Inferior parietal cortex (tissue), 1 donor: Measurements from ENCODE around the gene DHRSX.
"Not testable (repeated sequence)": the region's sequence is repeated elsewhere in the genome, so short reads cannot be mapped to it uniquely, and the experiment has no call there.

Source experiments
- DNase-seq: peaks from one replicate; pipeline ENCODE4 v3.0.0-alpha.2; 2016; ENCODE audit errors: extremely low spot score

Gene DHRSX

GRCh38 chrX:2316534-2316933 is 184.2 kb downstream of the DHRSX start:
- DNase-seq: no peak

GRCh38 chrX:2315434-2315833 is 185.3 kb downstream of the DHRSX start:
- no peak for DNase-seq

GRCh38 chrX:2314831-2315365 is 185.9 kb downstream of the DHRSX start:
- no peak for DNase-seq

DNA sequence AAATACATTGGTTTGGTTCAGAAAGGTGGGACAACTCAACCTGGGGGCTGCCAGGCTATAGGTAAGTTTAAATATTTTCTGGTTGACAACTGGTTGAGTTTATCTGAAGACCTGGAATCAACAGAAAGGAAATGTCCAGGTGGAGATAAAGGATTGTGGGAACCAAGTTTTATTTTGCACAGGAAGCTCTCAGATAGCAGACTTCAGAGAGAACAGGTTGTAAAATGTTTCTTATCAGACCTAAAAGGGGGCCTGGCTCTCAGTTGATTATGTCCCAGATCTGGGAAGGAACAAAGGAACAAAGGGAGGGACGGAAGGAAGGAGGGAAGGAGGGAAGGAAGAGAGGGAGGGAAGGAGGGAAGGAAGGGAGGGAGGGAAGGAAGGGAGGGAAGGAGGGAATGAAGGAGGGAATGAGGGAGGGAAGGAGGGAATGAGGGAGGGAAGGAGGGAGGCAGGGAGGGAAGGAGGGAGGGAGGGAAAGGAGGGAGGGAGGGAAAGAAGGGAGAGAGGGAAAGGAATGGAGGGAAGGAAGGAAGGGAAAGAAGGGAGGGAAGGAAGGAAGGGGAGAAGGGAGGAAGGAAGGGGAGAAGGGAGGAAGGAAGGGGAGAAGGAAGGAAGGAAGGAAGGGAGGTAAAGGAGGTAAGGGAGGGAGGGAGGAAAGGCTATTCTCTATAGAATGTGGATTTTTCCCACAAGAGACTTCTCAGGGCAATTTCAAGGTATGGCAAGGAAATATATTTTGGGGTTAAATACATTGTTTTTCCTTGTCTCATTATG is 186.7 kb downstream of the DHRSX start:
- DNase-seq: no peak

DNA sequence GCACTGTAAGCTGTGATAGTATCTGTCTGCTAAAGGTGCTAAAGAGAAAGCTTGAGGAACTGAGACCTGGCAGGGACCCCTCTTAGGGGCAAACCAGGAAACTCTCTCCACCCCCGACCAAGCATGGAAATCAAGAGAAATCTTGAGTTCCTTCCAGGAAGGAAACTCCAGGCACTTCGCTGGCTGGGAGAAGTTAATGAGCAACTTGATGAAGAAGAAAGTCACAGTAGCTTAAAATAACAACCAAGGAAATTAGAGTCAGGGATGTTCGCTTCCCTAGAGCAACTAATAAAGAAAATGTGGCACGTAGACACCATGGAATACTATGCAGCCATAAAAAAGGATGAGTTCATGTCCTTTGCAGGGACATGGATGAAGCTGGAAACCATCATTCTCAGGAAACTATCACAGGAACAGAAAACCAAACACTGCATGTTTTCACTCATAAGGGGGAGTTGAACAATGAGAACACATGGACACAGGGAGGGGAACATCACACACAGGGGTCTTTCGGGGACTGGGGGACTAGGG is 188.7 kb downstream of the DHRSX start:
- not testable (repeated sequence) for DNase-seq

- no peak for DNase-seq
Observed at GRCh38 chrX:2311501-2311900, 189.3 kb downstream of the DHRSX start.

DNA sequence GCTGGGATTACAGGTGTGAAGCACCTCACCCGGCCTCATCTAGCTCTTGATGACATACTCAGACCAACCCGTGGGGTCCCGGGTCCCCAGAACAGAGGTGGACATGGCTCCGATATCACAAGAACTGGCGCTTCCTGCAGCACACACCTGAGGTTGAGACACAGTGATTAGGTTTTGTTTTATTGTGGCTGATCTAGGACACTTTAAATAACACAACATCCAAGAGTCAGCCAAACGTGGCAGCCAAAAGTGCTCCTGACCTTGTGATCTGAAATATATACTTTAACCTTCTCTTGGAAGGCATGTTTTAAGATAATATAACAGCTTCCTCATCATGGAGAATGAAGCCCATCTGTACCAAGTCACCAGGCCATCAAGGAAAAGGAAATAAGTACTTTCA is 198.9 kb downstream of the DHRSX start:
- no peak for DNase-seq

- peak; percentile 18 for DNase-seq
Observed at GRCh38 chrX:2299871-2300270, 200.9 kb downstream of the DHRSX start.

- DNase-seq: no peak
Observed at GRCh38 chrX:2286731-2287130, 214.0 kb downstream of the DHRSX start.

DNA sequence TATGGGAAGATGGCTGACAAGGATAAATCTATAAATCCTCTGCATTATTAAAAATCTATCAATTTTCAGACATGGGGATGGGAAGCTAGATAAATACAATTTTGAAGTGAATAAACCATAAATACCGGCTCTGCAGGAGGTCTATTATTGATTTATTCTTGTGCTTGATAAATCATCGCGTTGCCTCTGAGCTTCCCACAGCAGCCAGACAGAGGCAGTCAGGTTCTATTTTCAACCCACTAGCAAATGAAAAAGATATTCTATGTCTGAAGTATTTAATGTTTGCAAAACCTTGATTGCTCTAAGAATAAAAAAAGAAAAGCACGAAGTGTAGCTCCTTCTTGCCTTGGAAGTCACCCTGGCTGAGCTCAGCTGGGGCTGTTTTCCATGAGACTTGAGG is 216.2 kb downstream of the DHRSX start:
- DNase-seq: no peak

- DNase-seq: no peak
Observed at GRCh38 chrX:2284133-2284532, 216.6 kb downstream of the DHRSX start.

GRCh38 chrX:2283111-2283859 is 217.5 kb downstream of the DHRSX start:
- no peak for DNase-seq

DNA sequence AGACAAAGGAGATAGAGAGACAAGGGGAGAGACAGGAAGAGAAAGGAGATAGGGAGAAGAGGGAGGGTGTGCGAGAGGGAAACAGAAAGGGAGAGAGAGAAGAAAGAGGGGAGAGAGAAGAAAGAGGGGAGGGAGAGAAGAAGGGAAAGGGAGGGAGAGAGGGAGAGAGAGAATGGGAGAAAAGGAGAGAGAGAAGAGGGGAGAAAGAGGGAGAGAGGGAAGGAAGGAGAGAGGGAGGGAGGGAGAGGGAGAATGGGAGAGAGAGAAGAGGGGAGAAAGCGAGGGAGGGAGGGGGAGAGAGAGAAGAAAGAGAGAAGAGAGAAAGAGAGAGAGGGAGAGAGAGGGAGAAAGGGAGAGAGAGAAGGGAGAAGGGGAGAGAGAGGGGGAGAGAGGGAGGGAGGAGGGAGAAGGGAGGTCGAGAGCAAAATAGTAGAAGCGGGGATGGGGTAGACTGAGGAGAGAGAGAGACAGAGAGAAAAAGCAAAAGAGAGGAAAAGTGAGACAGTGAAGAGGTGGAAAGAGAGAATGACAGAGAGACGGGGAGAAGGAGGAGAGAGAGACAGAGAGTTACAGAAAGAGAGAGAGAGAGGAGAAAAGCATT is 218.2 kb downstream of the DHRSX start:
- DNase-seq: no peak

DNA sequence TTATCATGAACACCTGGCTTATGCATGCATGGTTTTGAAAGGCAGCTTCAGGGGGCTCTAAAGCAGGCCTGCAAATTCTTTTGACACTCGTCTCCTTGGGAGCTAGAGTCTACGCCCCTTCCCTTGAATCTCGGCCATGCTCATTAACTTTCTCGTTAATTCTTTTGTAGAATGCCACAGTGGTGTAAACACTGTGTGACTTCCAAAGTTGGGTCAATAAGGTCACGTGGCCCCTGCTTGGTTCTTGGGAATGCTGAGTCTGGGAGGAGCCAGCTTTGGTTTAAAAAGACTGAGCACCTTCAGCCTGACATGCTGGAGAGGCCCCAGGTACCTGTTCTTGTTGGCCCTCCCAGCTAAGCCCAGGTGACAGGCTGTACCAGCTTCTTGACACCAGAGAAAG is 228.4 kb downstream of the DHRSX start:
- no peak for DNase-seq

DNA sequence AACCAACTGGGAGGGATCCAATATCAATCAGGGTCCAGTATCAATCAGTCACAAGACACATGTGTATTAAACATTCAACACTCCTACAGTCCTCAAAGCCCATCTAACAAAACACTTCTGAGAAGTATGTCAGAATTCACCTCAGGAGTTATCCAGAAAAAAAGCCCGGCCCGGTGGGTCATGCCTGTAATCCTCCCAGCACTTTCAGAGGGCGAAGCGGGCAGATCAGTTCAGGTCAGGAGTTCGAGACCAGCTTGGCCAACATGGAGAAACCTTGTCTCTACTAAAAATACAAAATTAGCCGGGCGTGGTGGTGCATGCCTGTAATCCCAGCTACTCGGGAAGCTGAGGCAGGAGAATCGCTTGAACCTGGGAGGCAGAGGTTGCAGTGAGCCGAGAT is 229.2 kb downstream of the DHRSX start:
- not testable (repeated sequence) for DNase-seq

- not testable (repeated sequence) for DNase-seq
Observed at GRCh38 chrX:2270783-2271182, 230.0 kb downstream of the DHRSX start.

DNA sequence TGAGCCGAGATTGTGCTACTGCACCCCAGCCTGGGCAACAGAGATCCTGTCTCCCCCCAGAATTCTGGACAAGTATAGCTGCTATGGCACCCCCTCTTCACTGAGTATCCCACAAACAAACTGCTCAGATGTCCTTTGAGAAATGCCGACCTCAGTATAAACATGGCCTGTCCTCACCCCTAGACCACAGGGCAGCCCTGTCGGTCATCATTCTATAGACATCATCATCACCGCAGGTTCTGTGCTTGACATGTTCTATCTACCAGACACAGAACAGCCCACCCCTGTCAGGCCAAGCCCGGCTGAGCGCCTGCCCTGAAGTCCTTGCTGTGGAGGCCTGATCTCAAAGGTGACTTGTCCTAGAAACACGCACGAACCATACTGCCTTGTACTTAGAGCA is 232.9 kb downstream of the DHRSX start:
- no peak for DNase-seq

DNA sequence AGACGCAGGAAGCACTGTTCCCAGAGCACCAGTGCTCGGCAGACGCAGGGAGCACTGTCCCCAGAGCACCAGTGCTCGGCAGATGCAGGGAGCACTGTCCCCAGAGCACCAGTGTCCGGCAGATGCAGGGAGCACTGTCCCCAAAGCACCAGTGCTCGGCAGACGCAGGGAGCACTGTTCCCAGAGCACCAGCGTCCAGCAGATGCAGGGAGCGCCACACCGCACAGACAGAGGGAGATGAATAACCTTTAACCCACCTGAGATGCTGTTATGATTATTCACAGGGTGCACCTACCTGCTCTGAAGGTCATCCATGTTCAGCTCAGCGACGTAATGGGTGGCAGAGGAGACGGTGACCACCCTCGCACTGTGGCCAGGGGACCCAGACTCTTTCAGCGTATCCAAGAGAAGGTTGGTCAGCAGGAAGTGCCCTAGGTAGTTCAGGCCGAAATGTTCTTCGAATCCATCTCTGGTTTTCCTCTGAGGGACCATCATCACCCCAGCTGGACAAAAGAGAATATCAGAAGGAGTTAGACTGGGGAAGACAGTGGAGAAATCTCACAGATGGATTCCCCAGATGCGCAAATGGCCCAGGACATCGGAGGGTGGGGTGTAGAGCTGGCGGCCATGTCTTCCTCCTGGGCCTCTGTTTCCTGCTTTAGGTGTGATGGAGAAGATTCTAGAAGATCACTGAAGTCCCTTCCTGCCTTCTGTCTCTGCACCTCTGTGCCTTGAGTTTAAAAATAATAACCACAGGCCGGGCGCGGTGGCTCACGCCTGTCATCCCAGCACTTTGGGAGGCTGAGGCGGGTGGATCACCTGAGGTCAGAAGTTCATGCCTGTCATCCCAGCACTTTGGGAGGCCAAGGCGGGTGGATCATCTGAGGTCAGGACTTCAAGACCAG is 234.1 kb downstream of the DHRSX start:
- DNase-seq: no peak

GRCh38 chrX:2265658-2266444 is 234.9 kb downstream of the DHRSX start:
- DNase-seq: not testable (repeated sequence)
